ENCODE results near the gene INTS3. TPM values are rescaled to one million over a fixed set of nuclear protein-coding genes. Genes with fewer than 3 reads are reported as not detected.

The INTS3 gene
- total and polyA plus RNA-seq, 2 of the 8 experiments (the other 6 are each of a cell fraction or from before 2014, with no cell fraction given) = 66.8 to 93.2 TPM

DNA sequence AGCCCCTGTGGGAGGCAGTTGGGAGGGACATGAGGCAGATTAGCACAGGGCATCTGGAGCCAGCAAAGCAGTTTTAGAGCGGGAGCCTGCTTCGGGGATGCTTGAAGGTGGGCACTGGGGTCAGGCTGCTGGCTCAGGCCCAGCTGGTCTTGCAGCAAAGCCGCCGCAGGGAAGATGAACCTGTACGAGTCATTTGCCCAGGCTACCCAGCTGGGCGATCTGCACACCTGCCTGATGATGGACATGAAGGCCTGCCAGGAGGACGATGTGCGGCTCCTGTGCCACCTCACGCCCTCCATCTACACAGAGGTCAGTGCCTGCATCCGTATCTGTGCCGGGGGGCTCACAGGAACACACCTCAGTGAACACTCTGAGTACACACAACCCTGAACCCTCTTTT is 39.7 kb downstream of the INTS3 start:
- Histone ChIP-seq H2BK120ac (replicated peaks; ENCODE audit: low read depth, low read length) (no peak overlapping the region), H3K4me1 (replicated peaks in 1 of 4; ENCODE audit: control insufficient read depth in 3 of 4, insufficient read depth in 4 of 4, low read length in 3 of 4) (peaks cover 0 to 4% (median 0%) of the 10 kb centered on the region in 4 experiments; a peak in 1 of 7 replicates), H2BK15ac (ENCODE audit: low read length) (no peak overlapping the region), H3K14ac (ENCODE audit: insufficient read length) (no peak overlapping the region), H3K18ac (ENCODE audit: extremely low read depth, low read length) (no peak overlapping the region), H2BK20ac (ENCODE audit: low read length) (no peak overlapping the region), H2AK5ac (ENCODE audit: low read depth, low read length) (no peak overlapping the region), H3K4me2 (ENCODE audit: insufficient read depth in 1 of 2, low read depth in 2 of 2, low read length in 2 of 2) (no peak overlapping the region), H3K27me3 (replicated peaks in 1 of 4; ENCODE audit: control insufficient read depth in 3 of 4, extremely low read depth in 1 of 4, insufficient read depth in 3 of 4, low read length in 3 of 4) (no peaks in the 10 kb centered on the region), H3K4me3 (ENCODE audit: extremely low read depth in 1 of 4, insufficient read depth in 2 of 4, low read depth in 3 of 4, low read length in 4 of 4) (no peak overlapping the region), H4K91ac (replicated peaks; ENCODE audit: insufficient read length, low read length) (no peak overlapping the region), H4K20me1 (replicated peaks in 1 of 2; ENCODE audit: control insufficient read depth in 1 of 2, insufficient read depth in 2 of 2, low read length in 2 of 2) (no peaks in the 10 kb centered on the region), H3K79me2 (ENCODE audit: control insufficient read depth in 1 of 2, insufficient read depth in 2 of 2, low read length in 2 of 2) (no peaks in the 10 kb centered on the region), H3K56ac (replicated peaks; ENCODE audit: insufficient read length, low read depth, low read length) (no peak overlapping the region), H3K4ac (replicated peaks; ENCODE audit: insufficient read length, low read depth, low read length) (no peak overlapping the region), H3K9ac (replicated peaks in 1 of 4; ENCODE audit: extremely low read depth in 1 of 4, low read depth in 3 of 4, low read length in 3 of 4) (no peak overlapping the region), H4K5ac (ENCODE audit: insufficient read length, low read depth, low read length) (no peak overlapping the region), H2AFZ (ENCODE audit: low read length) (no peak overlapping the region), H3K79me1 (ENCODE audit: low read depth, low read length) (no peaks in the 10 kb centered on the region), H3K9me3 (ENCODE audit: insufficient read depth in 2 of 2, low read depth in 1 of 2, low read length in 1 of 2) (no peaks in the 10 kb centered on the region), H3K23ac (ENCODE audit: insufficient read length) (no peak overlapping the region), H2BK12ac (ENCODE audit: low read depth, low read length) (no peak overlapping the region), H2BK5ac (ENCODE audit: low read depth, low read length) (no peak overlapping the region), H3K23me2 (ENCODE audit: low read depth, low read length) (no peaks in the 10 kb centered on the region), H3K36me3 (ENCODE audit: control insufficient read depth in 2 of 4, insufficient read depth in 4 of 4, low read length in 3 of 4) (peaks cover 18 to 74% (median 57%) of the 10 kb centered on the region in 4 experiments), H3K27ac (ENCODE audit: low read depth, low read length) (no peak overlapping the region), H4K8ac (ENCODE audit: extremely low read depth, insufficient read depth, low read length) (no peak overlapping the region)
- ChIA-PET POLR2A (ENCODE audit: partially characterized antibody) (interaction anchor here (0.6 to 1.9 kb wide), 6 partner anchors 8 to 100 kb away, joined by 3 to 7 read pairs (median 4); no protein-coding TSS in a partner anchor), CTCF (ENCODE audit: partially characterized antibody) (interaction anchor here (0.7 to 12.1 kb wide), 2 partner anchors 92 to 455 kb away, joined by 3 to 172 read pairs; partner anchors contain the start of genes ILF2 and NPR1)
- WGBS, 2 experiments (ENCODE audit: extremely low coverage in 1 of 2, insufficient coverage in 1 of 2, insufficient read length in 1 of 2, insufficient replicate concordance in 2 of 2, low coverage in 1 of 2, low lambda C conversion rate in 2 of 2, missing lambda C conversion rate in 1 of 2) = 90% methylated on average over 11 of the region's 11 CpGs; no CpG with 5 or more reads in 1 of the 2 experiments
- DNase-seq (ENCODE audit: low read depth in 1 of 2, low spot score in 2 of 2) = no peak
- FAIRE-seq = no peak
- TF ChIP-seq, protein P1, sequence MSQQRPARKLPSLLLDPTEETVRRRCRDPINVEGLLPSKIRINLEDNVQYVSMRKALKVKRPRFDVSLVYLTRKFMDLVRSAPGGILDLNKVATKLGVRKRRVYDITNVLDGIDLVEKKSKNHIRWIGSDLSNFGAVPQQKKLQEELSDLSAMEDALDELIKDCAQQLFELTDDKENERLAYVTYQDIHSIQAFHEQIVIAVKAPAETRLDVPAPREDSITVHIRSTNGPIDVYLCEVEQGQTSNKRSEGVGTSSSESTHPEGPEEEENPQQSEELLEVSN (IDR thresholded peaks at IDR 0.05) = no peak
- TF ChIP-seq JUN (IDR thresholded peaks at IDR 0.05; ENCODE audit: low read depth, low read length) = no peak
- no peak for TF ChIP-seq KDM1A (IDR thresholded peaks at IDR 0.05; ENCODE audit: borderline replicate concordance, low read length)
- TF ChIP-seq GTF2F1 (IDR thresholded peaks at IDR 0.05; ENCODE audit: borderline replicate concordance, low read depth, low read length) = no peak
- TF ChIP-seq RFX5 (IDR thresholded peaks at IDR 0.05; ENCODE audit: borderline replicate concordance, low read depth, low read length) = no peak
- TF ChIP-seq ATF3 (IDR thresholded peaks at IDR 0.05; ENCODE audit: insufficient read depth, low read depth, low read length) = no peak
- no peak for TF ChIP-seq TEAD4 (IDR thresholded peaks at IDR 0.05; ENCODE audit: low read depth, low read length)
- TF ChIP-seq CEBPB (IDR thresholded peaks at IDR 0.05; ENCODE audit: low read depth, low read length) = no peak
- TF ChIP-seq HDAC2 (IDR thresholded peaks at IDR 0.05; ENCODE audit: borderline replicate concordance in 1 of 2, low read depth in 2 of 2, low read length in 2 of 2) = no peak
- TF ChIP-seq ASH2L (IDR thresholded peaks at IDR 0.05; ENCODE audit: low read length) = no peak
- TF ChIP-seq RNF2 (IDR thresholded peaks at IDR 0.05; ENCODE audit: borderline replicate concordance, low read depth, low read length, missing control alignments, poor library complexity, severe bottlenecking) = no peak
- no peak for TF ChIP-seq RBBP5 (IDR thresholded peaks at IDR 0.05; ENCODE audit: borderline replicate concordance, low read depth, low read length)

Data from H1 (cell line).